Germinal center (tissue), 1 donor: ENCODE results near the gene ZSCAN1.

Experiments
- DNase-seq: peaks from one replicate; pipeline ENCODE4 v3.0.0; 2012; ENCODE audit warnings: mixed read lengths, low spot score

Gene ZSCAN1

DNA sequence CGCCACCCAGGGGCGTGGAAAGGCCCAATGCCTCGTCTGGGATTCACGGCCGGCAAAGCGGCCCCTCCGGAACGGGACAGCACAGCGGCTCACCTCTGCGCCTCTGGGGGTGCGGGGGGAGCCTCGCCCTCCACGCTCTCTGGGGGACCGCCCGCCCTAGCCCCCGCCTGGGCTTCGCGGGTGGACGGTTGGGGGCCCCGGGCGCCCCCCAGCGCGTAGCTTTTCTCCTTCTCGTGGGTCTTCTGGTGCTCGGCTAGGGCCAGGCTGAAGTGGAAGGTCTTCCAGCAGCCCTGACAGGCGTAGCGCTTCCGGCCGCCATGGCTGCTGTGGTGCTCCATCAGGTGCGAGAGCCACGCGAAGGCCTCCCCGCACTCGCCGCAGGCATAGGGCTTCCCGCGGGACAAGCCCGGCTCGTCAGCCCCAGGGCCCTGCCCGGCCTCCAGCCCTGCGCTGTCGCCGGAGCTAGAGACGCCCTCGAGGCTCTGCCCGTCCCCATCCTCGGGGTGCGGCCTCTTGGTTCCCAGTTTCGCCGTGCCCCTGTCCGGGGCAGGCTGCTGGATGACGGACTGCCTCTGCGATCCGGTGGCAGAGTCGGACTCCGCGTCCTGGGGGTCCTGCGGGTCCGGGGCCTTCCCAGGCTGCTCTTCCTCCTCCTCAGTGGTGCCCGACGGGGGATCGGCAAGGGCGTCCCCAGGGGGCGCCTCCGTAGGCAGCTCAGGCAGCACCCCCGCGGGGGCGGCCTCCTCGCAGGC lies 50.9 kb downstream of the ZSCAN1 start:
- no peak for DNase-seq

DNA sequence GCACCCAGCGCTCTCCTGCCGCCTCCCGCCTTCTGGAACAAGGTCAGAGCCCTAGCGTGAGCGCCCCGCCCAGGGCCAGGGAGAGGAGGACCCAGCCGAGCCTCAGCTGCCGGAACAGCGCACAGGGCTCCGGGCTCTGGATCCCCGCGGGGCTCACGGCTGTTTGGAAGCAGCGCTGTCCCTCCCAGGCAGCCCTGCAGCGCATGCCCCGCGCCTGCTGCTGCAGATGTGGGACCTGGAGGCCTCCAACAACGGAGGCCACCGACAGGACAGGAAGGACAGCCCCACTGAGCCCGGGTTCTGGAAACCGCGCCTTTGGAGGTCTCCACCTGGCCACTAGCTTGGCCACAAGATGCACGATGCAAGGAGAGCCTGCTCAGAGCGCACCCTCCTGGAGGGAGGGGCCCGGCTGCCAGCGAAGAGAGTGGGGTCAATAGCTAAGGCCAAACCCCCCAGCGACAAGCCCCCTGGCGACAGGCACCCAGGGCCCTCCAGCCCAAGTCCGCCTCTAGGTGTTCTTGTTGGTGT lies 51.6 kb downstream of the ZSCAN1 start:
- no peak for DNase-seq

DNA sequence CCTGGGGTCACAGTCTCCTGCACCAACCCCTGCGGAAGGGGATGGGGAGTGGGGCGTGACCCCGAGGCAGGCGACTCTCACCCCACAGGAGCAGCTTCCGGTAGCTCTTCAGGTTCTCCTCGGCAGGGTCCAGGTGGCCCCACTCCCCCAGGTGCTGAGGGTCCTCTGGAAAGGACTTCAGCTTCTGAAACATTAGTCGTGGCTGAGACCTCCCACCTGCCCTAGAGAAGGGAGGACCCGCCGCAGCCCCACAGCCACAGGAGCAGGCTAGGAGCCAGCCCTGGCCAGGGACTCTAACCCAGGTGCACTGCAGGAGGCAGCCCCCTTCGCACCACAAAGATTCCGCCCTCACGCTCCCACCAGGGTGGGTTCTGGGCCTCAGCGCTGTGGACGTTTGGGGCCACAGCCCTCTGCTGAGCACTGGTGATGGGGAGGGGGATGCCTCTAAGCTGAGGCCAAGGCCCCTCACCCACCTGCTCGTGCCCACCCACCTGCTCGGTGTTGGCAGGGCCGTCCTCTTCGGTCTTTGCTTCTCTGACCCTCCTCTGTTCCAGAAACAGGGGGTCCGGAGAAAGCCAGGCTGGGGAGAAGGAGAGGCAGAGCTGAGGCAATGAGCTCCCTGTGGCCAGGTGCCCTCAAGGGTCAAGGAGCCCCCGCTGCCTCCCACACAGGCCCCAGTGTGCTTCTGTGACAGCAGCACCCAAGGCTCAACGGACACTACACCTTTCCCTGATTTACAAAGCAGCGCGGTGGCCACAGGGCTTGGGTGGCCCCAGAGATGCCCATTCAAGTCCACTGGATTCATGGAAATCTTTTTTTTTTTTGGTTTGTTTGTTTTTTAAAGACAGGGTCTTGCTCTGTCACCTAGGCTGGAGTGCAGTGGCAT lies 53.2 kb downstream of the ZSCAN1 start:
- DNase-seq, result no peak

DNA sequence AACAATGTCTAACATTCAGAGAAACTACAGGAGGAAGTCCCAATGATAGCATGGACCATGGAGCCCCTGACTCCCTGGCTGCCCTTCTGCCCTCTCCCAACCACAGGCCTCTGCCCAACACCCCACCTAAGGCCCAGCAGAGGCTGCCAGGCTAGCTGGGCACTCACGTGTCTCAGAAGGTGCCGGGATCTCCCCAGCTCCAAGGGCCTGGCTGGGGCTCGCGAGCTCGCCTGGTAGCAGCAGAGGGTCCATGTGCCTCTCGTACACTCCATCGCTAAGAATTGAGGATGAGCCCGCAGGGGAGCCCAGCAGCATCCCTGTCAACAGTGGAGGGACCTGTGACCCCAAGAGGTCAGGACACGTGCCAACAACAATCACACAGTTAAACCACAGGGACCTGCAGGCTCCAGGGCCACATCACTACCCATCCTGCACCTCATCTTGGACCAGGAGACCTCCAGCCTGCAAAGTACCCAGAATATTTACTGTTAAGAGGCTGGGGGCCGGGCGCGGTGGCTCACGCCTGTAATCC lies 54.8 kb downstream of the ZSCAN1 start:
- no peak for DNase-seq

DNA sequence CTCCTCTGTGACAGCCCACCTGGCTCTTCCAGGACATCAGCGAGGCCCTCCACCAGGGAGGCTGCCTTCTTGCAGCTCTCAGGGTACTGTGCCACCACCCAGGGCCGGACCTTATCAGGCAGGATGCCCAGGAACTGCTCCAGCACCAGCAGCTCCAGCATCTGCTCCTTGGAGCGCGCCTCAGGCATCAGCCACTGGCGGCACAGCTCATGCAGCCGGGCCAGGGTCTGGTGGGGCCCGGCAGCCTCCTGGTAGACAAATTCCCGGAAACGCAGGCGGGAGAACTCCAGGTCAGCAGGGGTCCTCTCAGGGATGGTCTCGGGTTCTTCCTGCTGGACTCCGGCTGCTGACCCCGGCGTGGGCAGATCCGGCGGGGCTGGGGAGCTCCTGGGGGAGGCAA lies 56.0 kb downstream of the ZSCAN1 start:
- no peak for DNase-seq

DNA sequence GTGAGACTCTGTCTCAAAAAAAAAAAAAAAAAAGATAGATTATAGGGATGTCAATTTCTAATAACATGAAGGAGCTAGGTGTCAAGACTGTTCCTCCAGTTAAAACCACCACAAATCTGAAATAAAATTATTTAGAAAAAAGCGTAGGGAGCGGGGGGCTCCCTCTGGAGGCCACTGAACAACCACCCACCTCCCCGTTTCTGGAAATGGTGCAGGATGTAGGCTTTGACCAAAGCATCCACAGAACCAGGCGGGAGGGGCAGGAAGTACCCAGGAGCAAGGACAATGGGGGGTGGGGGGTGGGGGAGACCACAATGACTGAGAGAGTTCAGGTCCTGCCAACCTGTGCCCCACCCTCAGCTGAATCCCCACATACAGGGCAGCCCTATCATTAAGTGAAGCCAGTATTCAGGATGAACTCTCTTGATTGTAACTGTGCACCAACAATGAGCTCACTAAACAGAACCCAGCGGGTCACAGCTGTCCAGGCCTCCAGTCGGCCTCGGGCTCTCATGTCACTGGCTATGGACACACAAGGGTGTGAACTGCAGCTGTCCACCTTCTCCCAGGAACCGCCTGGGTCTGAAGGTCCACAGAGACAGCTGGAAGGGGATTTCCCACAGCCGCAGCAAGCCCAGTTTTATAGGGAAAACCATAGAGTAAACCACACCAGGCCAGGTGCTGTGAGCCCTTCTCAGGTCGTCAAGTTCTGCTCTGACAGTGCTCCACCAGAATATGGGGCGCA lies 57.6 kb downstream of the ZSCAN1 start:
- no peak for DNase-seq

DNA sequence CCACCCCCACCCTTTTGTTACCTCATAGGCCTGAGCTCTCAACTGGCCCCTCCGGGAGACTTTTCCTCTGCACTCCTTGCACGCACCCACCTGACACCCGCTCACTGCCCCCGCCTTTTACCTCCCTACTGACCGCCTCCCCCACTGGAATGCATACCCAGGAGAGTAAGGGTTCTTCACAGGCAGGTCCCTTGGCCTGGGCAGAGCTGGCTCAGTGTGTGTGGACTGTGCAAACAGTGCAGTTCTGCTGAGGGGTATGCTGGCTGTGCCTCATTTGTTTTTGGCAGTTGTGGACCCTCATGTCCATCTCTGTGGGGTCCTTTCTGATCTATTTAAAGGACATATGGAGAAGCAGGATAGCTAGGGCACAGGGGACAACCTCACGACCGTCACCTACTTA lies 59.2 kb downstream of the ZSCAN1 start:
- no peak for DNase-seq

DNA sequence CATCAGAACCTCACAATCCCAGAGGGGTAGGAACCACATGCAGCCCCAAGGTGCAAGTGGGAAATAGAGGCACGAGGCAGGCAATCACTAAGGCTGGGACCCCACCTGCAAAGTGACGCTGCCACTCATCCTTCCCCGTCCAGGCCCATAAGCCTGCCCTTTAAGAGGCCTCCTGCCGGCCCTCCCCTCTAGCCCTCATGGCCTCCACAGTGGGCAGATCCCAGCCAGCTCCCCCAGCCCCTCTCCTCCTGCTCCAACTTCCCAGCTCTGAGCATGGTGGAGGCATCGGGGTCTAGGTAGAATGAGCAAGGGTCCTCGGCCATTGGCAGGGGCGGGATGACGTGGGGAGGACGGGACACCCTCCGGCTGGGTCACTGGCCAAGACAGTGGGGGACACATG lies 61.5 kb downstream of the ZSCAN1 start:
- no peak for DNase-seq

DNA sequence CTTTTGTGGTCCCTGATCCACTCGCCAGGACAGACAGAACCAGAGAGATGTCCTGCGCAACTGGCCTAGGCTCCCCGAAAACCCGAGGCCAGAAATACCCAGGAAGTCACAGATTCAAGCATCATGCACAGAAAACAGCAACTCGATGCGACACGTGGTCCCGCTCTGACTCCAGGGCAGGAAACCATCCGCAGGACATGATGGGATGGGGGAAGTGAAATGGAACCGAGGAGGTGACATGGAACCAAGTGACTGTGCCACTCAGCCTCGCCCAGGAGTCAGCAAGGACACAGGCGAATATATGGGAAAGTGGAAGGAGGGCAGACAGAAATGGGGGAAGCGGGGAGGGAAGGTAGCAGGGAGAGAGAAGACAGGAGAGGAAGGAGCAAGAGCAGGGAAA lies 63.1 kb downstream of the ZSCAN1 start:
- no peak for DNase-seq

DNA sequence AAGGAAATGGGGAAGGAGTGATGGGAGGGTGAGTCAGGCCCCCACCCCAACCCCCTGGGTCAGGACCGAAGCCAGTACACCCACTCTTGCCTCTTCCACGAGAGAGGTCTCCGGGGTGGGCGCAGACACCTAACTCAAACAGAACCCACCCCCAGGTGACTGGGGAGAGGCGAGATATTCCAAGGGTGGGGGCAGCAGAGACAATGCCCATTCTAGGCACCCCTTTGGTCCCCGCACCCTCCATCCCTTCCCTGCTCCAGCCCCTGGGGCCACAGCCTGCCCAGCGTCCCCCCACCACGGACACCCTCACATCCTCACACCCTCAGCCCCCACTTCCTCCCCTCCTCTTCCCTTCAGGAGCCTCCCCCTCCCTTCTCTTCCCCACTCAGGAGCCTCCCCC lies 63.5 kb downstream of the ZSCAN1 start:
- no peak for DNase-seq

DNA sequence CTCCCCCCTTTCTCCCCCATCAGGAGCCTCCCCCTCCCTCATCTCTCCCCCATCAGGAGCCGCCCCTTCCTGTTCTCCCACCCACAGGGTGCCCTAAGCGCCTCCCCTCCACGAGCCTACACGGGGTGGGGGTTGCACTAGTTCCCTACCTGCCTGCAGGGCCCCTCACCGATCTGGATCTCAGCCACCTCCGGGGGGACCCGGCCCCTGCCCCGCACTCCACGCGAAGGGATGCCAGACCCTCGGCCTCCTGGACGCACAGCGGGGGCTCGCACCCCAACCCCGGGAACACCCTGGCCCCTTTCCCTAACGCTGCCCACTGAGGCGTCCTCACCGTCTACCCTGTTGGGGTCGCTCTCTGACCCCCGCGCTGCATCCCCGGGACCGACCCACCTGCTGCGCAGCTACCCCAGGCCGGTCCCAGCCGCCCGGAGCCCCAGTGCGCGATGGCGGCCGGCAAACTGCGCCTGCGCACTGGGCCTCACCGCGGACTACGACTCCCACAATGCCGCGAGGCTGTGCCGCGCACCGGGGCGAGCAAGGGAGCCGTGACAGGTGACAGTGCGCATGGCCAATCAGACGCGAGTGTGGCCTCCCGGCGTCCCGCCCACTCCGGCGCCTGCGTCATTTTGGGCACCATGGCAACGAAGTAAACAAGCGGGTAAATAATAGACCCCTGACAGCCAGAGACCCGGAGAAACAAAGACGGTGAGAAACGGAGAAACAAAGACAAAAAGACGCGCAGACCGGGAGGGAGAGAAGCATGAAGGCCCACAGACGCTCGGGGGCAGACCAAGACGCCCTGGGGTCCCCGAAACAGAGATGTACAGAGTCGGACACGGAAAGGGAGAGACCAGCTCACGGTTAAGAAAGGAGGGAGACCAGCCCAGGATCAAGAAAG lies 64.2 kb downstream of the ZSCAN1 start, which contains the start of gene ZSCAN18:
TSS of gene ZSCAN18 (minus strand) at position 451 of the 901 bp plus-strand sequence. CDS start 7,964 bp downstream, outside the sequence.
- peak; percentile 99 for DNase-seq

DNA sequence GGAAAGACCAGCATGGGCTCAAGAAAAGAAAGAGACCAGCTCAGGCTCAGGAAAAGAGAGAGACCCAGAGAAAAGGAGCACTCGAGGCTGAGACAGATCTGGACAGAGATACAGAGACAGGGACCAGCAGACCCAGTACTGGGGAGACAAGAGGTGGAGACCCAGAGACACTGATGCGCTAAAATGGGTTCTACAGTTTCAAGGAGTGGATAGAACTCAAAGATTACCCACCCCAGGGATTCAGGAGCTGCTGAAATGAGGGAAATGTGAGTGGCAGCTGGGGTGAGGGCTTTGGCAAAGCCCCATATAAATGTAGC lies 64.8 kb downstream of the ZSCAN1 start:
- DNase-seq, result no peak
